PC-3 (cell line): Measurements from ENCODE around the gene LRRC3C.

Source experiments
- CTCF ChIP-seq: fragments of 300-600 bp; sonication (generic); conservative IDR thresholded peaks from 2 replicates; pipeline ENCODE4 v1.5.1; 2017; ENCODE audit warnings: antibody characterized with exemption, low read depth, mild to moderate bottlenecking, low read length
- EZH2 ChIP-seq: fragments of 300-600 bp; sonication (generic); IDR thresholded peaks from one replicate; pipeline ENCODE4 v1.6.1; 2017; ENCODE audit warnings: antibody characterized with exemption, mild to moderate bottlenecking, low read length; ENCODE audit not compliant: unreplicated experiment
- EZH2phosphoT487 ChIP-seq: fragments of 300-600 bp; sonication (generic); IDR thresholded peaks from 2 replicates; pipeline ENCODE4 v1.6.1; 2018; ENCODE audit warnings: mild to moderate bottlenecking, antibody characterized with exemption, low read length, borderline replicate concordance

- TF ChIP-seq EZH2: no peak
- TF ChIP-seq CTCF: no peak
- no peak for TF ChIP-seq EZH2phosphoT487
These were observed 12.0 kb upstream of the LRRC3C start for GRCh38 chr17:39915559-39915958.
